GM19467 (cell line): ENCODE results near the gene OCA2.

Experiments used
- ATAC-seq: cut with Tn5 transposase; IDR thresholded peaks from one replicate; pipeline ENCODE4 v1.9.1; 2021; ENCODE audit warnings: mild to moderate bottlenecking, moderate library complexity; ENCODE audit not compliant: unreplicated experiment

The OCA2 gene

GRCh38 chr15:28082891-28083684 lies 16.0 kb downstream of the OCA2 start:
- no peak for ATAC-seq

GRCh38 chr15:28081594-28081993 lies 17.5 kb downstream of the OCA2 start:
- no peak for ATAC-seq

- no peak for ATAC-seq
Measured at GRCh38 chr15:28080386-28080785, 18.7 kb downstream of the OCA2 start.

- no peak for ATAC-seq
Measured at GRCh38 chr15:28079313-28079969, 19.7 kb downstream of the OCA2 start.

GRCh38 chr15:28078191-28078719 lies 20.9 kb downstream of the OCA2 start:
- no peak for ATAC-seq

GRCh38 chr15:28075573-28075972 lies 23.5 kb downstream of the OCA2 start:
- ATAC-seq, result no peak

- no peak for ATAC-seq
Measured at GRCh38 chr15:28068930-28069329, 30.2 kb downstream of the OCA2 start.

GRCh38 chr15:28066231-28066630 lies 32.9 kb downstream of the OCA2 start:
- no peak for ATAC-seq

- ATAC-seq, result no peak
Measured at GRCh38 chr15:28060005-28060404, 39.1 kb downstream of the OCA2 start.

- no peak for ATAC-seq
Measured at GRCh38 chr15:28058082-28058481, 41.0 kb downstream of the OCA2 start.

- ATAC-seq, result no peak
Measured at GRCh38 chr15:28051955-28052633, 47.0 kb downstream of the OCA2 start.

- ATAC-seq, result no peak
Measured at GRCh38 chr15:28049581-28049980, 49.5 kb downstream of the OCA2 start.

GRCh38 chr15:28047277-28047676 lies 51.8 kb downstream of the OCA2 start:
- ATAC-seq, result no peak

GRCh38 chr15:28044121-28044672 lies 54.9 kb downstream of the OCA2 start:
- ATAC-seq, result no peak

- ATAC-seq, result no peak
Measured at GRCh38 chr15:28043691-28044091, 55.4 kb downstream of the OCA2 start.

GRCh38 chr15:28037969-28038590 lies 61.0 kb downstream of the OCA2 start:
- ATAC-seq, result no peak

GRCh38 chr15:28033443-28033842 lies 65.7 kb downstream of the OCA2 start:
- no peak for ATAC-seq

- ATAC-seq, result no peak
Measured at GRCh38 chr15:28030801-28031200, 68.3 kb downstream of the OCA2 start.

- no peak for ATAC-seq
Measured at GRCh38 chr15:28027714-28028076, 71.4 kb downstream of the OCA2 start.

- no peak for ATAC-seq
Measured at GRCh38 chr15:28026764-28027713, 72.1 kb downstream of the OCA2 start.
